ENCODE results near the gene ABCC12.

Gene ABCC12

GRCh38 chr16:48109475-48109874, 46.3 kb downstream of the ABCC12 start:
- TF ChIP-seq CTCF (IDR thresholded peaks at IDR 0.05; ENCODE audit: control insufficient read depth, extremely low read depth, insufficient read depth): no peak
- H3K4me3 ChIP-seq (ENCODE audit: low read depth, low read length): no peak overlapping the region
- no peak for DNase-seq (ENCODE audit: low read depth)

- no peak for TF ChIP-seq CTCF (IDR thresholded peaks at IDR 0.05; ENCODE audit: control insufficient read depth, extremely low read depth, insufficient read depth)
- no peak for DNase-seq (ENCODE audit: low read depth)
- H3K4me3 ChIP-seq (ENCODE audit: low read depth, low read length): no peak overlapping the region
Observed at GRCh38 chr16:48106446-48106845, 49.3 kb downstream of the ABCC12 start.
